Measurements from ENCODE around the gene CYP2E1. TPM values are rescaled to one million over a fixed set of nuclear protein-coding genes. Genes with fewer than 3 reads are reported as not detected.

Gene CYP2E1
- total and polyA plus RNA-seq, 2 of the 13 experiments (the other 11 are each of a cell fraction or from before 2014, with no cell fraction given) = 0.27 to 0.63 TPM

DNA sequence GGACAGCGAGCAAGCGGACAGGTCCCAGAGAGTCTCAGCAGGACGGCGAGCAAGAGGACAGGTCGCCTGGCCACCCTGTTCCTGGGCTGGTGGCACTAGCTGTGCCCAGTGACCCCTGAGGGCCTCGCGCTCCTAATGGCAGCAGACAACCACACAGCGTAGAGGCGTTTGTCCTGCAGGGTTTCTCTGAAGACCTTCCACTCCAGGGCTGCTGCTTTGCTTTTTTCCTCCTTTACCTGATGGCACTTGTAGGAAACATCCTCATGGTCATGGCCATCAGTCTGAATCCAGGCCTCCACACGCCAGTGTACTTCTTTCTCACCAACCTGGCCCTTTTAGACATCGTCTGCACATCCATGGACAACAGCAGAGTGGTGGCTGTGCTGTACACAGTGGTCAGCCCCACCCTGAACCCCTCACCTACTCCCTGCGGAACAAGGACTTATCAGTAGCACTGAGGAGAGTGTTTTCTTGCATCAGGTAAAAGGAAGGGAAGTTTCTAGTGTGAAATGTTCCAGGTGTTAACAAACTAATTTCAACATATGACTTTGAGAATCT is 46.0 kb upstream of the CYP2E1 start (continued):
- TF ChIP-seq HOMEZ (CRISPR knock-in tag; IDR thresholded peaks at IDR 0.05; ENCODE audit: low read depth) (no peak), ZNF224 (CRISPR knock-in tag; IDR thresholded peaks at IDR 0.05) (no peak), ZNF784 (CRISPR knock-in tag; IDR thresholded peaks at IDR 0.05; ENCODE audit: borderline replicate concordance) (no peak)

DNA sequence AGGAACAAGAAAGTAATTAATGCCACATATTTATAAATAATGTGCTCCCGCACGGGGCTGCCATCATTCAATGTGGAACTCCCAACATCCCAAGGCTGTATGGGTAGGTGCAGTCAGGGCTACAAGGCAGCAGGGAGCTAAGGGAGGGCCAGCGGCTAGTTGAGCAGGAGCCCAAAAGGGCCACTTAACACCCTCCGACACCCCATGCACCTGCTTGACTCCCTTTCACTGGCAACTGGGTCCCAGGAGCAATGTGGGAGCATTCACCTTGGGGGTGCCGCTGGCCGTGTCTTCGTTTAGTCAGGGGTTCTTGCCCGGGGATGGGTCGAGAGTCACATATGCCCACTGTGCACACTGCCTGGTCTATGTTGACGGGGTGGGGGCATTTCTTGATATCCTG is 45.5 kb upstream of the CYP2E1 start:
- no peak for DNase-seq (ENCODE audit: low spot score)
- in situ Hi-C loops (cut with HindIII; ENCODE audit: extremely low pct_ligation_motif_present, low pct_unique_long_range_greater_than_20kb) = no loop called here
- no peak for ATAC-seq
- intact Hi-C loops (cut with micrococcal nuclease; ENCODE audit: unreplicated experiment) = no loop called here
- no peak overlapping the region for H3K4me3 ChIP-seq (replicated peaks in 1 of 3; ENCODE audit: insufficient read depth in 1 of 3, low read depth in 2 of 3, low read length in 3 of 3)
- POLR2A ChIA-PET = no interaction called here
- FAIRE-seq = no peak
- H3K9me3 ChIP-seq (ENCODE audit: low read length) = peaks cover 20% of the 10 kb centered on the region
- H4K20me1 ChIP-seq (ENCODE audit: insufficient read depth, low read length) = no peaks in the 10 kb centered on the region
- BruUV-seq (replicated peaks) = no TSS peak
- H3K4me1 ChIP-seq (ENCODE audit: insufficient read depth, low read length) = no peaks in the 10 kb centered on the region
- H3K27me3 ChIP-seq (ENCODE audit: control insufficient read depth in 1 of 2, insufficient read depth in 2 of 2, low read length in 2 of 2) = peaks cover 7 to 22% of the 10 kb centered on the region in 2 experiments
- no peak overlapping the region for H3K4me2 ChIP-seq (ENCODE audit: low read depth, low read length)
- H2AFZ ChIP-seq (ENCODE audit: low read length) = no peak overlapping the region
- 67% methylated on average over 6 of the region's 10 CpGs for WGBS (ENCODE audit: low lambda C conversion rate)
- no peaks in the 10 kb centered on the region for H3K36me3 ChIP-seq (replicated peaks in 1 of 2; ENCODE audit: control insufficient read depth in 1 of 2, insufficient read depth in 2 of 2, low read length in 2 of 2)
- H3K79me2 ChIP-seq (ENCODE audit: insufficient read depth, low read length) = no peaks in the 10 kb centered on the region
- CTCF ChIA-PET (ENCODE audit: low intra/inter-chr PET ratio, low total read pairs) = no interaction called here
- H3K27ac ChIP-seq (ENCODE audit: extremely low read length, insufficient read depth, low read length) = no peak overlapping the region
- TF ChIP-seq ZNF652 (CRISPR knock-in tag; IDR thresholded peaks at IDR 0.05; ENCODE audit: borderline replicate concordance, low read depth) (no peak), NFYC (CRISPR knock-in tag; IDR thresholded peaks at IDR 0.05) (no peak), KDM6A (CRISPR knock-in tag; IDR thresholded peaks at IDR 0.05; ENCODE audit: low read depth) (no peak), ZNF30 (CRISPR knock-in tag; IDR thresholded peaks at IDR 0.05) (no peak), ZNF644 (CRISPR knock-in tag; IDR thresholded peaks at IDR 0.05; ENCODE audit: low read depth) (no peak), ZNF550 (CRISPR knock-in tag; IDR thresholded peaks at IDR 0.05; ENCODE audit: borderline replicate concordance) (no peak), RFXANK (CRISPR knock-in tag; IDR thresholded peaks at IDR 0.05) (no peak)
- TF ChIP-seq, protein P1, sequence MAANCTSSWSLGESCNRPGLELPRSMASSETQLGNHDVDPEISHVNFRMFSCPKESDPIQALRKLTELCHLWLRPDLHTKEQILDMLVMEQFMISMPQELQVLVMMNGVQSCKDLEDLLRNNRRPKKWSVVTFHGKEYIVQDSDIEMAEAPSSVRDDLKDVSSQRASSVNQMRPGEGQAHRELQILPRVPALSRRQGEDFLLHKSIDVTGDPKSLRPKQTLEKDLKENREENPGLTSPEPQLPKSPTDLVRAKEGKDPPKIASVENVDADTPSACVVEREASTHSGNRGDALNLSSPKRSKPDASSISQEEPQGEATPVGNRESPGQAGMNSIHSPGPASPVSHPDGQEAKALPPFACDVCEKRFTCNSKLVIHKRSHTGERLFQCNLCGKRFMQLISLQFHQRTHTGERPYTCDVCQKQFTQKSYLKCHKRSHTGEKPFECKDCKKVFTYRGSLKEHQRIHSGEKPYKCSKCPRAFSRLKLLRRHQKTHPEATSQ (CRISPR knock-in tag; IDR thresholded peaks at IDR 0.05; ENCODE audit: borderline replicate concordance) = no peak
- TF ChIP-seq, protein P2, sequence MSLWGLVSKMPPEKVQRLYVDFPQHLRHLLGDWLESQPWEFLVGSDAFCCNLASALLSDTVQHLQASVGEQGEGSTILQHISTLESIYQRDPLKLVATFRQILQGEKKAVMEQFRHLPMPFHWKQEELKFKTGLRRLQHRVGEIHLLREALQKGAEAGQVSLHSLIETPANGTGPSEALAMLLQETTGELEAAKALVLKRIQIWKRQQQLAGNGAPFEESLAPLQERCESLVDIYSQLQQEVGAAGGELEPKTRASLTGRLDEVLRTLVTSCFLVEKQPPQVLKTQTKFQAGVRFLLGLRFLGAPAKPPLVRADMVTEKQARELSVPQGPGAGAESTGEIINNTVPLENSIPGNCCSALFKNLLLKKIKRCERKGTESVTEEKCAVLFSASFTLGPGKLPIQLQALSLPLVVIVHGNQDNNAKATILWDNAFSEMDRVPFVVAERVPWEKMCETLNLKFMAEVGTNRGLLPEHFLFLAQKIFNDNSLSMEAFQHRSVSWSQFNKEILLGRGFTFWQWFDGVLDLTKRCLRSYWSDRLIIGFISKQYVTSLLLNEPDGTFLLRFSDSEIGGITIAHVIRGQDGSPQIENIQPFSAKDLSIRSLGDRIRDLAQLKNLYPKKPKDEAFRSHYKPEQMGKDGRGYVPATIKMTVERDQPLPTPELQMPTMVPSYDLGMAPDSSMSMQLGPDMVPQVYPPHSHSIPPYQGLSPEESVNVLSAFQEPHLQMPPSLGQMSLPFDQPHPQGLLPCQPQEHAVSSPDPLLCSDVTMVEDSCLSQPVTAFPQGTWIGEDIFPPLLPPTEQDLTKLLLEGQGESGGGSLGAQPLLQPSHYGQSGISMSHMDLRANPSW (CRISPR knock-in tag; IDR thresholded peaks at IDR 0.05; ENCODE audit: borderline replicate concordance) = no peak
- no peak overlapping the region for H3K9ac ChIP-seq (ENCODE audit: insufficient read depth, low read depth, low read length)
